HCT116 (cell line): ENCODE results near the gene HES6. TPM values are rescaled to one million over a fixed set of nuclear protein-coding genes. Genes with fewer than 3 reads are reported as not detected.

ENCODE experiments used
- ATAC-seq: fragments of 200-7000 bp; cut with Tn5 transposase; 2 replicates; pipeline ENCODE4 v1.9.1; 2020; ENCODE audit warnings: mild to moderate bottlenecking, moderate library complexity
- BruUV-seq: library from RNA; stranded (reverse); fragments of 400-500 nt; replicated peaks from 2 replicates; lab custom pipeline; 2021; lab: Mats Ljungman, UMichigan
- CTCF ChIA-PET: fragments of 300-600 bp; sonication (Branson Sonifier 250); formaldehyde crosslinking; loops from one replicate; lab custom pipeline; 2021; ENCODE audit warnings: antibody characterized with exemption; lab: Charles Lee
- POLR2A ChIA-PET: fragments of 300-600, 350-600 bp; sonication (Branson Sonifier 250); formaldehyde crosslinking; loops from one replicate; lab custom pipeline; 2021; ENCODE audit warnings: antibody characterized with exemption; lab: Charles Lee
- RAD21 ChIA-PET, 2 experiments: fragments of 300-600 bp; sonication (Branson Sonifier 250); formaldehyde crosslinking; loops; one replicate each; lab custom pipeline; 2023; ENCODE audit warnings: low total read pairs in 2 of 2; ENCODE audit not compliant: uncharacterized antibody in 2 of 2, unreplicated experiment in 2 of 2, low non-redundant PET in 1 of 2; lab: Charles Lee
- DNase-seq: peaks from one replicate; pipeline ENCODE4 v3.0.0-alpha.2; 2010; ENCODE audit warnings: low read depth, low spot score
- H2AFZ ChIP-seq: fragments of 200-600 bp; shearing (Covaris generic), sonication (generic); 2 replicates; pipeline ENCODE4 v1.6.1; 2017; ENCODE audit warnings: low read depth, mixed run types, mixed read lengths, antibody characterized with exemption, low read length; ENCODE audit not compliant: poor library complexity, severe bottlenecking
- H3K27ac ChIP-seq: 2 replicates; pipeline ENCODE4 v1.5.1; 2012; ENCODE audit warnings: low read depth, low read length
- H3K27me3 ChIP-seq: fragments of 200-600 bp; sonication (generic); 2 replicates; pipeline ENCODE4 v1.6.1; 2016; ENCODE audit warnings: mixed run types, low read length, mixed read lengths; ENCODE audit not compliant: insufficient read depth
- H3K36me3 ChIP-seq, 2 experiments: fragments of 200-500 bp in 1 of 2; fragments of 200-600 bp in 1 of 2; sonication (Bioruptor generic) in 1 of 2; sonication (generic) in 1 of 2; 2 replicates each; pipeline versions ENCODE4 v1.5.1 to v1.6.1; 2014 to 2016; ENCODE audit warnings: low read length in 2 of 2, inconsistent platforms in 1 of 2, mixed read lengths in 1 of 2, mixed run types in 1 of 2; ENCODE audit not compliant: insufficient read depth in 2 of 2, control insufficient read depth in 1 of 2
- H3K4me1 ChIP-seq, 2 experiments: fragments of 200-600 bp in 1 of 2; sonication (generic) in 1 of 2; 2 replicates each; pipeline versions ENCODE4 v1.5.1 to v1.6.1; 2012 to 2017; ENCODE audit warnings: low read length in 2 of 2, inconsistent platforms in 1 of 2, mild to moderate bottlenecking in 1 of 2, mixed read lengths in 1 of 2, mixed run types in 1 of 2, moderate library complexity in 1 of 2; ENCODE audit not compliant: insufficient read depth in 2 of 2, control insufficient read depth in 1 of 2
- H3K4me2 ChIP-seq: fragments of 200-600 bp; sonication (generic); 2 replicates; pipeline ENCODE4 v1.6.1; 2017; ENCODE audit warnings: mixed run types, low read length, mixed read lengths
- H3K4me3 ChIP-seq, 2 experiments: fragments of 200-600 bp in 1 of 2; sonication (generic) in 1 of 2; replicated peaks in 1 of 2; 2 replicates each; pipeline ENCODE4 v1.5.1; 2011 to 2016; ENCODE audit warnings: low read length in 2 of 2, control low read depth in 1 of 2, low read depth in 1 of 2, mild to moderate bottlenecking in 1 of 2, mixed read lengths in 1 of 2, mixed run types in 1 of 2
- H3K79me2 ChIP-seq: fragments of 200-600 bp; sonication (generic); 2 replicates; pipeline ENCODE4 v1.6.1; 2017; ENCODE audit warnings: mild to moderate bottlenecking, mixed run types, low read length, moderate library complexity, mixed read lengths; ENCODE audit not compliant: insufficient read depth
- H3K9ac ChIP-seq: fragments of 200-600 bp; sonication (generic); 2 replicates; pipeline ENCODE4 v1.6.1; 2016; ENCODE audit warnings: low read length, mixed read lengths
- H3K9me2 ChIP-seq: fragments of 200-600 bp; sonication (generic), shearing (Covaris generic); 2 replicates; pipeline ENCODE4 v1.6.1; 2017; ENCODE audit warnings: mixed run types, mild to moderate bottlenecking, moderate library complexity; ENCODE audit not compliant: insufficient read depth
- H3K9me3 ChIP-seq, 2 experiments: fragments of 200-500 bp in 1 of 2; fragments of 200-600 bp in 1 of 2; sonication (Bioruptor generic) in 1 of 2; sonication (generic) in 1 of 2; 2 replicates each; pipeline ENCODE4 v1.6.1; 2014 to 2017; ENCODE audit warnings: low read length in 2 of 2, mixed read lengths in 2 of 2, inconsistent platforms in 1 of 2, low read depth in 1 of 2, mild to moderate bottlenecking in 1 of 2, mixed run types in 1 of 2, moderate library complexity in 1 of 2; ENCODE audit not compliant: control insufficient read depth in 1 of 2, insufficient read depth in 1 of 2
- H4K20me1 ChIP-seq: fragments of 200-600 bp; sonication (generic), shearing (Covaris generic); 2 replicates; pipeline ENCODE4 v1.6.1; 2017; ENCODE audit warnings: mixed run types, mild to moderate bottlenecking, moderate library complexity; ENCODE audit not compliant: insufficient read depth
- EGR1 ChIP-seq: IDR thresholded peaks from 2 replicates; pipeline ENCODE4 v1.6.1; 2012; ENCODE audit warnings: low read depth
- JUND ChIP-seq: IDR thresholded peaks from 2 replicates; pipeline ENCODE4 v1.6.1; 2012
- RAD21 ChIP-seq: IDR thresholded peaks from 2 replicates; pipeline ENCODE4 v1.6.1; 2012; ENCODE audit warnings: low read depth, mild to moderate bottlenecking
- SP1 ChIP-seq: IDR thresholded peaks from 2 replicates; pipeline ENCODE4 v1.6.1; 2012; ENCODE audit warnings: low read depth
- ZFX ChIP-seq: fragments of 450-650 bp; IDR thresholded peaks from 2 replicates; pipeline ENCODE4 v1.6.1; 2017
- intact Hi-C: fragments of 100-400 bp; cut with micrococcal nuclease; formaldehyde crosslinking; loops from 2 replicates; pipeline ENCODE4 v1.10.0; 2022
- total RNA-seq: library from RNA; stranded (reverse); gene quantifications from one replicate; pipeline ENCODE4 v1.2.1, GENCODE V29; 2021; ENCODE audit not compliant: unreplicated experiment
- TF ChIP-seq, protein P1 (sequence below): IDR thresholded peaks from 2 replicates; pipeline ENCODE4 v1.6.1; 2011; ENCODE audit warnings: mild to moderate bottlenecking, low read length, moderate library complexity; ENCODE audit not compliant: insufficient replicate concordance; ENCODE audit errors: extremely low read depth
- TF ChIP-seq, protein P2 (sequence below): IDR thresholded peaks from 2 replicates; pipeline ENCODE4 v1.6.1; 2012

HES6 gene
- total RNA-seq, 1 experiment from 2014 or later: 47.8 TPM

DNA sequence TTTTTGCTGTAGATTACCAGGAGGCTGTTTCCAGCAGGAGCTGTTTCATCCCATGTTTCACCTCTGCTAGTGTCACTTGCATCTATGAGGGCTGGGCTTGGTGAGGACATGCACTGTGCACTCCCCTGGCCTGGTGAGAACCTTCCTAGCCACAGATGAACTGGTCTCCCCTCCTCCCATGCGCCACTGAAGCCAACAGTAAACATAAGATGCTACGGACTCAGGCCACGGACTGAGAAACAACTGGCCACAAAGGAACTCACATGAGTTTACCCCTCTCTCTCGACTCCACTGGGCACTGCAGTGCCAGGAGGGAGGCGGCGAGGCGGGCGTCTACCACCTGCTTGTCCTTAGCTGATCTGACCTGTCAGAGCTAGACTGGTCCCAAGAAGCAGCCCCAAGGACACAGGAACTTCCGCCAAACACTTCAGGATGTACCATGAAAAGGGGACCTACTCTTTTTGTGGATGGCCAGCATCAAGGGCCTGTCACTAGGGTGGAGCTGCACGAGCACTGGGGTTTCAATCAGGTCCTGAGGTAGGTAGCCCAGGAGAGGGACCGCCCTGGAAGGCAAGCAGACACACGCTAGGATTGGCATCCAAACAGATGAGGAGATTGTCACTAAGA is 22.8 kb upstream of the HES6 start:
- Histone ChIP-seq H3K9ac (no peak overlapping the region), H4K20me1 (no peaks in the 10 kb centered on the region), H2AFZ (no peak overlapping the region), H3K4me2 (no peak overlapping the region), H3K27me3 (no peaks in the 10 kb centered on the region), H3K4me1 (peaks cover 3 to 12% of the 10 kb centered on the region in 2 experiments; a peak in 3 of 4 replicates)
- RAD21 ChIA-PET: interaction anchor here (0.6 to 1.3 kb wide), 3 partner anchors 154 to 404 kb away, joined by 3 to 5 read pairs (median 3); no protein-coding TSS in a partner anchor
- CTCF ChIA-PET: interaction anchor here (0.6 to 2.5 kb wide), 14 partner anchors 9 to 590 kb away, joined by 3 to 17 read pairs (median 4); no protein-coding TSS in a partner anchor
- TF ChIP-seq JUND: no peak
- TF ChIP-seq RAD21: no peak
- TF ChIP-seq, protein P1, sequence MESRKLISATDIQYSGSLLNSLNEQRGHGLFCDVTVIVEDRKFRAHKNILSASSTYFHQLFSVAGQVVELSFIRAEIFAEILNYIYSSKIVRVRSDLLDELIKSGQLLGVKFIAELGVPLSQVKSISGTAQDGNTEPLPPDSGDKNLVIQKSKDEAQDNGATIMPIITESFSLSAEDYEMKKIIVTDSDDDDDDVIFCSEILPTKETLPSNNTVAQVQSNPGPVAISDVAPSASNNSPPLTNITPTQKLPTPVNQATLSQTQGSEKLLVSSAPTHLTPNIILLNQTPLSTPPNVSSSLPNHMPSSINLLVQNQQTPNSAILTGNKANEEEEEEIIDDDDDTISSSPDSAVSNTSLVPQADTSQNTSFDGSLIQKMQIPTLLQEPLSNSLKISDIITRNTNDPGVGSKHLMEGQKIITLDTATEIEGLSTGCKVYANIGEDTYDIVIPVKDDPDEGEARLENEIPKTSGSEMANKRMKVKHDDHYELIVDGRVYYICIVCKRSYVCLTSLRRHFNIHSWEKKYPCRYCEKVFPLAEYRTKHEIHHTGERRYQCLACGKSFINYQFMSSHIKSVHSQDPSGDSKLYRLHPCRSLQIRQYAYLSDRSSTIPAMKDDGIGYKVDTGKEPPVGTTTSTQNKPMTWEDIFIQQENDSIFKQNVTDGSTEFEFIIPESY: no peak
- no peak for TF ChIP-seq EGR1
- TF ChIP-seq, protein P2, sequence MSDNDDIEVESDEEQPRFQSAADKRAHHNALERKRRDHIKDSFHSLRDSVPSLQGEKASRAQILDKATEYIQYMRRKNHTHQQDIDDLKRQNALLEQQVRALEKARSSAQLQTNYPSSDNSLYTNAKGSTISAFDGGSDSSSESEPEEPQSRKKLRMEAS: no peak
- TF ChIP-seq SP1: no peak
- TF ChIP-seq ZFX: no peak
- TF ChIP-seq, all 23 proteins: peak for 0
- Histone ChIP-seq H3K36me3 (peaks cover 4 to 8% of the 10 kb centered on the region in 2 experiments; a peak in 3 of 4 replicates), H3K79me2 (no peaks in the 10 kb centered on the region), H3K9me2 (no peaks in the 10 kb centered on the region), H3K4me3 (no peak overlapping the region), H3K27ac (no peak overlapping the region), H3K9me3 (no peaks in the 10 kb centered on the region)
- DNase-seq: no peak
- intact Hi-C loops: loop anchor here (1.0 to 5.0 kb wide), 2 partner anchors 102 to 340 kb away; no protein-coding TSS in a partner anchor
- no peak for ATAC-seq
- POLR2A ChIA-PET: no interaction called here
- no TSS peak for BruUV-seq
